Medulla oblongata (tissue), 1 donor: ENCODE measurements around the gene PTPRG.

Experiments
- DNase-seq: peaks from one replicate; pipeline ENCODE4 v3.0.0-alpha.2; 2015; ENCODE audit errors: extremely low spot score

The PTPRG gene

DNA sequence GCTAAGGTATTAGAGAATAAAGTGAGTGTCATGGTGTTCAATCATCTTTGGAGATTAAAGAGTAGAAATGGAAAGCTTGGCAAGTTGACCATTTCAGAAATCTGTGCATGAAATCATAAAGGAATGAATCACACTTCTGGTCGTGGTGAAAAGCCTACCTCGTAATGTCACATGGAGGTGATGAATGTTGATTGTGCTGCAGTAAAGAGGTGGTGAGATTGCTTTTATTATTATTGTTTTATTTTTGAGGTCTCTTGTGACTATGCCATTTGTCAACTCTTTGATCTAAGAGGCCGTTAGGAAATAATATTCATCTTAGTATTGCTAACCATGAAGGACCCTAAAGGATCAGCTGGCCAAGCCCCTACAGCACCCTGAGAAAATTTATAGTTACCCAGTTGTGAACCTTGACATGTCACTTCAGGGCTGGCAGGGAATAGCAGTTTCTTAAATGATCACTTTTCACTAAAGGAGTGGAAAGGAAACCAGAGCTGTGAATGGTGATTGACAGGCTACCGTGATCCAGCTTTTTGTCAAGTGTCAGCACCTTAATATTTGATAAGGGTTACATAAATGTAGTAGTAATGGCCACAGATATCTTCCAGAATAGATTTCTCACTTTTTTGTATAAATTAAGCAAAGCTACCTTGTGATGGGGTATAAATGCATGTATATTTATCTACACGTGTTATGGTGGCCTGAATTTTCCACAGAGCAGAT lies 203.9 kb downstream of the PTPRG start:
- DNase-seq = no peak

DNA sequence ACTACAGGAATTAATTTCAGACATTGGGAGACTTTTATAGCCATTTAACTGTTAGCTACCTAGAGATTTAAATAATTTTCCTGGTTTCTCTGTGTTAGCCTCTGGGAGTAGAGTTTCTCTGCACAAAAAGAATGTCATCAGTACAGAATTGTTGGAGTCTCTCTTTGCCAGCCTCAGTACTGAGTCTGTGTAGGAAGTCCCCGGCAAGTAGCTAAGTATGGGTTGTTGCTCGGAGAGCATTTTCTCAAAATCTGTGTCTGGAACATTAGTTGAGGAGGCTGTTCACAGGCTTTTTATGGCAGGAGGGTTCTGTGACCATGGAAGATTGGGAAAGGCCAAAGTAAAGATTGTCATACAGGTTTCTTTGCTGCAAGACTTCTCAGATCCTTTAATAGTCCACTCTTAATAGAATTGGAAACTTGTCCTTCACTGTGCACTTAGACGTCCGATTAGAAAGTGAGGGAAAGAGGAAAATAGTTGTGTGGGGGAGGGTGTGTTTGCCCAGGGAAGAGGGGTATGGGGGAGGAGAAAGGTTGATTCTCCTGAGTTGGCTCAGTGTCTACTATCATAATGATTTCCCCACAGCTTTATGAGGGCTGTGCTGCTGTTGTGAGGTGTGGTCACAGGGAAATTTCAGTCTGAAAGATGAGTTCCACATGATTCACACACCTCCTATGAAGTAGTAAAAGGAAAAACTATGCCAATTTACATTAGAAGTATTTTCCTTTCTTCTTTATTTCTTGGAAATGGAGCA lies 207.1 kb downstream of the PTPRG start:
- DNase-seq = no peak

GRCh38 chr3:61769266-61769990 lies 208.1 kb downstream of the PTPRG start:
- no peak for DNase-seq

- DNase-seq = no peak
These were observed 210.6 kb downstream of the PTPRG start for GRCh38 chr3:61771976-61772375.

DNA sequence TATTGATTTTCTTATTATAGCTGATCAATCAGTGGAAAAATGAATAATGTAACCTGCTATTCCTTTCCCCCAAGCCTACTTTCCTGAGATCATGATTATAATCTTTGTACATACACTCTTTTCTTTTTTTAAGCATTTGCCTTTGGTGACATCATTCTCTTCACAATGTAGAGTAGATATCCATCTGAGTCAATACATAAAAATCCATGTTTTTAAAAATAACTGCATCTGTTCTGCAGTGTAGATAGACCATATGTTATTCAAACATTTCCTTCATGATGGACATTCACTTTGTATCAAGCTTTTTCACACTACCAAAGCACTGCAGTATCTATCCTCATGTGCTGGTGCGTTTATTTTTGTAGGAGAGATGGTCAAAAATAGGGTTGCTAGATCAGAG lies 211.1 kb downstream of the PTPRG start:
- DNase-seq = no peak

- DNase-seq = no peak
These were observed 213.0 kb downstream of the PTPRG start for GRCh38 chr3:61774279-61774890.

DNA sequence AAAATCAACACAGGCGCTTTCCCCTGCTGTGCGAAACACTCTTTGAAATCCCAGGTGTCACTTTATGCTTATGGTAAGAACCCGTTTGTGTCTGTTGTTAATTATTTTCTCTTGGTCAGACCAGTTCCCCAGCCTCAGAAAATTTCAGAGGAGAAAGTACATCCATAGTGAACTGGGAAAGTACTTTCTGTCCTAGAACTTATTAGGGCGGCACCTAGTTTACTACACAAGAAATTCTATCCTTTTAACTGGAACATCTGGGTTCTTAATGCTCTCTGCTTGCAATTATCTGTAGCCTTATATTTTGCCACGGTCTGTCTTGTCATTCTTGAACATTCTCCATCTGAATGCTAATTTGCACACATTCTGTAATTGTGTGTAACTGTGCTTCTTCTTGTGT lies 215.0 kb downstream of the PTPRG start:
- no peak for DNase-seq

DNA sequence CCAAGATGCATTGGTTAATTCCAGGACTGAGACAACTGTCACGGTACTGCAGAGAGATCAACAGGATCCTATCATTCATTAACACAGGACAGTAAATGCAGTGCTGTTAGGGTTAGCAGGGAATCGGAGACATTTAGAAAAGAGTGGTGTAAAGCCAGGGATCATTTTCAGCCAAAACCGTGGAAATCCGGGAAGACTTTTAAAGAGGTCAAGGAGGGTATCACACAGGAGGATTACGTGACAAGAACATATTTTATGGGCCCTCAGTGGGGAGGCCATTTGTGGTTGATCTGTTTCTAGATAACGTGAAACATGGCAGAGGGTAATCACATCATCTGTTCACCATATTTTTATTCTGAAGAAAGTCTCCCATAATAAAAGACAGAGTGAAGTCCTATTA lies 216.1 kb downstream of the PTPRG start:
- no peak for DNase-seq

- no peak for DNase-seq
These were observed 216.7 kb downstream of the PTPRG start for GRCh38 chr3:61778095-61778494.

DNA sequence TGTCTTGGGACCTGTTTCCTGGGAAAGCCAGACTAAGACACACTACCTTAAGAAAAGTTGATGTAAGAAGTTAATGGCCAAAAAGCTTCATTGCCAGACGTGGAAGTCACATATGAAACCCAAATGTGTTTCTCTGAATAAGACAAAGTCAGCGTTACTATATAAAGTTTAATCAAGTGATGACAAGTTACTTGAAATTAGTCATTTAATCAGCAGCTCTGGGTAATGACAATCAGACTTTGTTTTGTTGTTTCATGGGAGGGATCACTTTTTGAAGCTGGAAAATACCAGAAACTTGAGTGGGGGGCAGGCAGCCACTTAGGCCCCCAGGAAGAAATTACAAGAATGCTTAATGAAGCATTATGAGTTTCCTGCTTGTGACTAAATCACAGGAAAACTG lies 218.6 kb downstream of the PTPRG start:
- no peak for DNase-seq

DNA sequence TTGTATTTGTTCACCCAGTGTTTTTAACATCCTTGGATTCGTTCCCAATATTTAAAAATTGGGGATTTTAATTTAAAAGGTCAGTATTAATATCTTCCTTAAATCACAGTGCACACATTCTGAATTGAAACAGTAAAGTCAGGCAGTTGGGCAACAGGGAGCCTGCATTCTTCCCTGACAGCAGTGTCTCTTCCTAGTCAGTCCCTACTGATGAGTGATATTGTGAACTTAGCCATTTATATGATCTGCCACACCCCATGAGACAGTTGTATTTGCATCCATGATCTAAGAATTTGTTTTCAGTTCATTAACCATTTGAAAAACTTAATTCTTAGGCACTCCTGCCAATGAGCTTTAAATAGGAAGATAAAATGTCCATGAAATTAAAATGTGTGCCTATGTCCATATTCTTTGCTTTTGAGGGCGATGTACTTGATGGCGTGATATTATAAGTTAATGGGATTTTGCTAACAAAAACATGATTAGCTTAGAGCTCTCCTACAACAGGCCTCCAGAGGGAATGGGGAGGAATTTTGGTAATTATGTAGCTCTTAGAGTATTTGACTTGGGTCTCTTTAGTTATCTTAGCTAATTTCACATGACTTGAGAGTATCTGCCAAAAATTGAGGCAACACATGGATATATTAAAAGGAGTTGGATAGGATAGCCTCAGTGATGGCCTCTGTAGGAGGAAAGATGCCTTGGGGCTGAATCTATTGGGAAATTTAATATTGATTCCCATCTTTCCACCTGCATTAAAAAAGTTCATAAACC lies 219.3 kb downstream of the PTPRG start:
- DNase-seq = no peak

DNA sequence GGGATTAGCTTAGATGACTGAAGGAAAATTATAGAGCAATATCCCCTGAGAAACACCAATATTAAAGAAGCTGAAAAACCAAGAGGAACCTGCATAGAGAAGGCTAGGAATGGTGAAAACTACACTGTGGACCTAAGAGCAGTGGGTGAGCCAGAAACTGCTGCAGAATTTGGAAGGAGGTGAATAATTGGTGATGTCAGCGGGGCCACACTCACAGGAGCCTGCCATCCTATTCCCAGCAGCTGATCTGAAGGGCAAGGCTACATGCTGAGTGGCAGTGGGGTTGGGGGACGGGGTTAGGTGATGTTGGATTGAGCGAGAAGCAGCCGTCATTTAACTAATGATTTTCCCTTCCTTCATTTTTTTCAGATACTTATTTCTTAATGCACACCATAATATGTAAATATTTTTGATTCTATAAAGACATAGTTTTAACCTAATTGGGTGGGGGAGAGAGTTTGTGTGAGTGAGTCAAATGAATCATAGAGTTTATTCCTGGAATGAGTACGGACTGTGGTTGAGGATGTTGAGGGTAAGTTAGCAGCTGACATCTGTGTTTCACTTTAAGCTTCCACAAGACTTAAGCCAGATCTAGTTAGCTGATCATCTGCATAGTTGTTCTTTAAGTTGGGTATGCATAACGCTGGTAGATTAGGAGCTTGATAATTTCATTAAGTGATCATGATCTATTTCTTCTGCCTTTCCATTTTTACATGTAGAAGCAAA lies 222.8 kb downstream of the PTPRG start:
- peak; percentile 32 for DNase-seq

DNA sequence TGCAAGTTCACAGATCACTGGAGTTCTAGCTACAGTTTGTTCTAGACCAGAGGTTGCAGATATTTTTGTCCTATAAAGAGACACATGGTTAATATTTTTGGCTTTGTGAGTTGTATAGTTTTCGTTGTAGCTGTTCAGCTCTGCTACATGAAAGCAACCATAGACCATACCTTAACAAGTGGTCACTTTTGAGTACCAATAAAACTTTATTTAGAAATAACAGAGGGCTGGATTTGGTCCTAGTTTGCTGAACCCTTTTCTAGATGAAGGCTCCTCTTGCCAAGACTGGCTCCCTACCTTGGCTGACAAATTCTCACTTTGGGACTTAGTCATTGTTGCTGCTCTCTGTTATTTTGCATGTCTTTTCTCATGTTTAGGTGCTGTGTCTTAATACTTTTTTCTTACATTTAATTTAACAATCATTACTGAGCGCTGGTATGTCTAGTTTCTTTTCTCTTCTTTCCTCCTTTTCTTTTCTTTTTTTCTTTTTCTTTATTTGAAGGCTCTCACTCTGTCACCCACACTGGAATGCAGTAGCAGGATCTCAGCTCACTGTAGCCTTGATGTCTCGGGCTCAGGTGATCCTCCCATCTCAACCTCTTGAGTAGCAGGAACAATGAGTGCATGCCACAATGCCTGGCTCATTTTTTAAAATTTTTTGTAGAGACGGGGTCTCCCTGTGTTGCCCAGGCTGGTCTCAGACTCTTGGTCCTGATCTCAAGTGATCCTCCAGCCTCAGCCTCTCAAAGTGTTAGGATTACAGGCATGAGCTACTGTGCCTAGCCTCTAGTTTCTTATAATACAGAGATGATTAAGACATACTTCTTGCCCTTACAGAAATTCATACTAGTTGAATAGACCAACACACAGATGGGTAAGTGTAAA lies 227.5 kb downstream of the PTPRG start:
- DNase-seq = no peak

- DNase-seq = no peak
These were observed 228.5 kb downstream of the PTPRG start for GRCh38 chr3:61789861-61790260.

- DNase-seq = no peak
These were observed 229.0 kb downstream of the PTPRG start for GRCh38 chr3:61790411-61790810.

DNA sequence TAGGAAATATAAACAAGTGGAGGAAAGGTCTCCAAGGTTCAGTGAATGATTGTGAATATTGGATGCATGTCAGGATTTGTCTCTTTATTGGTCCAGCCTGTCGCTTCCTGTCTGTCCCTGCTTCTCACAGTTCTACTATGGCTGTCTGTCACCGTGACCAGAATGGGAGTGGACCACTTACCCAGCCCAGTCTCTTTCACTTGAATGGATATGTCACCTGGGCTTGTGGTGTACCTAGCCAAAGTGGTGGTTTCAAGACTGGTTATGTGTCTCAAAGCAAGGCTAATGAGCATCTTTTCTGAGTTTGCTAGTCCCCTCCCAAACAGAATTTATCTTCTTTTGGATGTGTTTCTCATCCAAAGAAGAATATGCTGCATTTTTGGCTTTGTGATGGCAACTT lies 231.7 kb downstream of the PTPRG start:
- no peak for DNase-seq

DNA sequence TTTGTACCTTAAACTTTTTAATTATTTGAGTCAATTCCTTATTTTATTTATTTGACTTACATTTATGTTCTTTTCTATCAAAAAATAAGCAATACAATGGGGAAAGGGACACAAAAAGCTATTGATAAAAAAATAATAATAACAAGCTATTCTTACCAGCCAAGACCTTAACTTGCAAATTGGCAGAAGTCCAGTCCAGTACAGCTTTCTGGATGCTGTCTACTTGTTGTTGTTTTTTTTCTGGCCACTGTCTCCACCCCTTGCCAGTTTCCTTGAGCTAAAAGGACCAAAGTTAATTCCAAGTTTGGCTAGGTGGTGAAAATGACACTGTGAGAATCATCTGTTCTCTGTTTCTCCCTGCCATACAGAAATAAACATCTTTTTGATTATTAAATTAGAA lies 232.2 kb downstream of the PTPRG start:
- no peak for DNase-seq

GRCh38 chr3:61794341-61794740 lies 233.0 kb downstream of the PTPRG start:
- no peak for DNase-seq

DNA sequence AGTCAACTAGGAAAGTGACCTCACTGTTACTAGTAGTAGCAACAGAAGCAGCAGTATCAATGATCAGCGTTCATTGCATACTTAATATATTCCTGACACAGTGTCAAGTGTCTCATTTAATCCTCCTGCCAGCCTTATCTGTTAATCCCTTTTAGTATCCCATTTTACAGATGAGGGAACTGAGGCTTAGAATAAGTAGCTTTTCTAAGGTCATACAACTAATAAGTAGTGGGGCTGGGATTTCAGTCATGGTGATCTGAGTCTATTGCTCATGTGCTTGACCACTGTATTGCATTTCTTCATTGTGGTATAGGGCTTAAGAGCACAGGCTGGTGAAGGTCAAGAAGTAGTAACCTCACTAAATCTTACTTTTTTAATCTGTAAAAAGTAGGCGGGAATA lies 233.6 kb downstream of the PTPRG start:
- no peak for DNase-seq
